HG03025 (cell line): Measurements from ENCODE around the gene MIS12.

Experiments
- ATAC-seq: cut with Tn5 transposase; IDR thresholded peaks from one replicate; pipeline ENCODE4 v1.9.1; 2021; ENCODE audit warnings: mild to moderate bottlenecking, moderate library complexity; ENCODE audit not compliant: unreplicated experiment, low FRiP score

MIS12 gene

DNA sequence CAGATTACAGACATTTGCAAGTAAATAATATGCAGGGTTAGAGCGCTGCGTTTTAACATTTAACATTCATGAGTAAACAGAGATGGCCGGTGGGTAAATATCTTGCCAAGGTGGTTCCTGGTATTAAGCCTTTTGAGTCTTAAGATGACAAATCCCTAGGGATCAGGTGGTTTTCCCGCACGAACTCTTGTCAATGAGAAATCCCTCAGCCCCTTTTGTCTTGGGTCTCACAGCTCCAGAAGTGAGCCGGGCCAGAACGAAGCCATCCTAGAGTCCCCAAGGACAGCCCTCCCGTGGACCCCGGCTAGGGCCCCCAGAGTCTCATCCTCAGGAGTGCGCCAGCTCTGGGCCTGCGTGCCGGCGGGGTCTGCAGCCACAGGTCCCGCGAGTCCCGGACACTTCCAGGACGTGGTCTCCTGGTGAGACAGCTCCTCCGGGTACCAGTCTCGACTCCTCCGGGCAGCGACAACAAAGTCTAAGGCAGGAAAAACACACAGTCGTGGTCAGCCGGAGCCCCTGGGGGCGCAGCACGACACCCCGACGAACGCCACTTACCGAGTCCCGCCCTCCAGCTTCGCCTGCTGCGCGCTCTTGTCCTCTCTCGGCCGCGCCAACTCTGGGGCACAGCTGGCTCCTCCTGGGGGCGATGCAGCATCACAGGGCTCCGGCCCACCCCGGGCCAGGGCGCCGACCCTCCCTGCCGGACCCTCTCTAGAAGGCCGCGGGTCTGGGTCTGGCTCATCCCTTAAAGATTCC is 13.3 kb downstream of the MIS12 start:
- ATAC-seq = no peak

- ATAC-seq = no peak
Observed at GRCh38 chr17:5500247-5500588, 13.9 kb downstream of the MIS12 start.

- no peak for ATAC-seq
Observed at GRCh38 chr17:5500589-5501391, 14.4 kb downstream of the MIS12 start.

DNA sequence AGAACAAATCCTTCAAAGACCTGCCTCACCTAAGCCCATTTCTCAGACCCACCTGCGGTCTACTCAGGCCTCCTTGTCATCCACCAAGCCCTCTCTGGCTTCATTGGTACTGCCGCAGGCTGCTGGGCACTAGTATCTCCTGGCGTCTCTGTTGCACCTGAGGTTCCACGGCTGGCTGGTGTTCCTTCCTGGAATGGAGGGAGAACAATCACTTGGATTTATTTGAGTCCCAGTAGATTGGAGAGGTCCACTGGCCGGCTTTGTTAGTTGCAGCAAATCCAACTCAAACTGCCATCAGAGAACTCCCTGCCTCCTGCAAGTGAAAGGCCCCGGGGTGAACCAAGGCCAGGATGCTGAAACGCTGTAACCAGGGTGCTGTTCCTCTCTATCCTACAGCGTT is 15.3 kb downstream of the MIS12 start:
- ATAC-seq = no peak

- no peak for ATAC-seq
Observed at GRCh38 chr17:5502552-5502951, 16.2 kb downstream of the MIS12 start.

DNA sequence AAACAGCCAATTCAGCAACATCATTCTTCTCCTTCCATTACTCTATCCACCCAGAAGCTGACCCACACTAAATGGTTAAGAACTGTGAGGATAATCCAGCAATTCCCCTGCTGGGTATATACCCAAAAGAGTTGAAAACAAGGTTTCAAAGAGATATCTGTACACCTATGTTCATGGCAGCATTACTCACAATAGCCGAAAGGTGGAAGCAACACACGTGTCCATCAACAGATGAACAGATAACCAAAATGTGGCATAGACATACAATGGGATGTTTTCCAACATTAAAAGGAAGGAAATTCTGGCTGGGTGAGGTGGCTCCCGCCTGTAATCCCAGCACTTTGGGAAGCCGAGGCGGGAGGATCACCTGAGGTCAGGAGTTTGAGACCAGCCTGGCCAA is 19.9 kb downstream of the MIS12 start:
- ATAC-seq = no peak

DNA sequence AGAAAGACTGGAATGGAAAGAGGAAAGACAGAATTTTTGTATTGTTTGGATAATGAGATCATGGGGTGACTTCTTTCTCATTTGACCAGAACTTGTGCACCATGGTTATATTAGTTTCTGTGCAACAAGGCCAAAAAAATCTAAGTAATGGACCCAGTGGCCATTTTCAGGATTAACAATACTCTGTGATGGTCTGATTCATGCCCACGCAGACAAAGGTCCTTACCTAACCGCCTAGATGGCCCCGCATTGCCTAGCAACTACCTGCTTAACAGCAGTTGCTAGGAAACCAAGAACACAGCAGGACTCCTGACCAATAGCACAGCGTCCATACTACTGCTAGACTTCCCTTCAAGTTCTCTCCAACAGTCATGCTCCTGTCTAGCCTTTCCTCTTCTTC is 22.4 kb downstream of the MIS12 start:
- no peak for ATAC-seq

- ATAC-seq = no peak
Observed at GRCh38 chr17:5509482-5509881, 23.1 kb downstream of the MIS12 start.

GRCh38 chr17:5510771-5511170 is 24.4 kb downstream of the MIS12 start:
- no peak for ATAC-seq

- no peak for ATAC-seq
Observed at GRCh38 chr17:5511401-5512225, 25.2 kb downstream of the MIS12 start.

DNA sequence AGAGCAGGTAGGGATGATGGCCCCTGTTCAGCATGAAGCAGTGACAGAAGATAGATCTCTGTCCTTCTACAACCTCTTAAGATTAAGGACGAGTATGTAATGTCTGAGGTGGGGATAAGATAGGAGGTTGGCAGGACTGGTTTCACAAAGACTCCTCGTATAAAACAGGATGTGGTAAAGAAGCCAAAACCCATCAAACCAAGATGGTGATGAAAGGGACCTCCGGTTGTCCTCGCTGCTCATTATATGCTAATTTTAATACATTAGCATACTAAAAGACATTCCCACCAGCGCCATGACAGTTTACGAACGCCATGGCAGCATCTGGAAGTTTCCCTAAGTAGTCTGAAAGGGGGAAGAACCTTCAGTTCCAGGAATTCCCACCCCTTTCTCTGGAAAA is 27.3 kb downstream of the MIS12 start:
- ATAC-seq = no peak

- ATAC-seq = no peak
Observed at GRCh38 chr17:5514976-5515375, 28.6 kb downstream of the MIS12 start.

GRCh38 chr17:5516060-5516792 is 29.9 kb downstream of the MIS12 start:
- no peak for ATAC-seq

DNA sequence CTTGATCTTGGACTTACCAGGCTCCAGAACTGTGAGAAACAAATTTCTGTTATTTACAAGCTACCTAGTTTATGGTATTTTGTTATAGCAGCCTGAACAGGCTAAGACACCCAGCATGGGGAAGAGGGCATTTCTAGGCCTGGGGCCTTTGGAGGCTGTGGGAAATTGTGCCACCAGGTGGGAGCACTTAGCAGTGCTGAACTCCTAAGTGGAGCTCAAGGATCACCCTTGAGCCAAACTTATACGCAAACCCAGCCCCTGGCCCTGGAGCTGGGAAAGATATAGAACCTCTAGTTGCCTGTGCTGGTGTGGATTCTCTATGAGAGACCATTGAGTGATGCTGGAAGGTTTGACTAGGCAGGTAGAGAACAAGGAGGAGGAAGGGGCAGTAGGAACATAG is 36.1 kb downstream of the MIS12 start:
- ATAC-seq = no peak

- ATAC-seq = no peak
Observed at GRCh38 chr17:5523249-5523648, 36.9 kb downstream of the MIS12 start.

- ATAC-seq = no peak
Observed at GRCh38 chr17:5526821-5527598, 40.6 kb downstream of the MIS12 start.

DNA sequence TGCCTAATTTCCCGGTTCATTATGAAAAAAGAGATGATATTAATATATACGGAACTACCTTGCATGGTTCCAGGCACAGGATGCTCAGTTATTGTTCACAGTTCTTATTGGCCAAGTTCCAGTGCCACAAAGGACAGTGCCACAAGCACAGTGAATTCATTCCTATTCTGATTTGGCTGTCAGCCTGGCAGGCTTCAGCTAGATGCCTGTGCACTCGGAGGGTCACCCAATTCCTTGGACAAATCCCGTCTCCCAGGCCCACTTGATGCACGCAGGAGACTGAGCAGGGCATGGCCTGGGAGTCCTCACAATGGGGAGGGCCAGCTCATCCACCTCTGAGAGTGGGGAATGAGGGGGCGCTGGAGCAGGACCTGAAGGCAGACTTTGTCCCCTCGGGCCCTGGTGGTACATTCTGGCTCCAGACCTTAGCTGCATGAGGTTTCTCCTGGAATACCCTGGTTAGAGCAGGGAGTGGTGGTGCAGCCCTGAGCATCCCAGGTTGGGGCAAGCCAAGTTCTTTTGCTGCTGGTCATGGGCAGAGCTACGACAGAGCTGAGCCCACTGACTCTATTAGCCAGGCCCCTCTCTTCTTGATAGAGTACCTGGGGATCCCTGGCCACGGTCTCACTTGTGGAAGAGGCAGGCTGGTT is 41.4 kb downstream of the MIS12 start:
- no peak for ATAC-seq

DNA sequence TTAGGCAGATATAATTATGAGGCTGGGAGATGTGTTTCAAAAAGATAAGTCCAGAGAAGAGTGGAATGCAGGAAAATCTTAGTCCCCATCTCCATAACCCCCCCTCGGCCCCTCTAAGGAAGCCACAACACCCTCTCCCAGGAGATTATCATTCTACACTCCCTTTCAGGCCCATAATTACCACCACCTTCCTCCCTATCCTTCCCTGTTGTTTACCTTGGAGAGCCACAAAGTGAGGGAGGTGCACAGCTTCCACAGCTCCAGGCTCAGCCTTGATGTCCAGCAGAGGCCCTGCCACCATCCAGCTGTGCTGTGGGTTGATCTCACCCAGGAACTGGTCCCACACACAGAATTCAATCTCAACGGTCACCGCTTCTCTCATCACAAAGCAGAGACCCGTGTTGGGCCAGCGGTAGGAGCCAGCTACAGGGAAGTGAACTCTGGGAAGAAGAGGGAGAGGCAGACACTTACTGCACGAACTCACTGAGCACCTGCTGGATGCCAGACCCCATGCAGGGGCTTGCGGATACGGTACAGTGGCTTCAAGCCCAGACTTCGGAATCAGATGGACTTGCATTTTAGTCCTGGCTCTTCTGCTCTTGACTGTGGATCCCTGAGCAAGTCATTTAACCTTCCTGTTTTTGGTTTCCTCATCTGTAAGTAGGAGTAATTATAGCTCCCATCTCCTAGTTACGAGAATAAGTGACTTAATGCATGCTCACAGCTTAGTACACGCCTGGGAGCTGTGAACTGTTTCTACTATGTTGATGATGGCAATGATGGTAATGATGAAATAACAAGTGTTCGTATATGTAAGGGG is 44.1 kb downstream of the MIS12 start:
- no peak for ATAC-seq

DNA sequence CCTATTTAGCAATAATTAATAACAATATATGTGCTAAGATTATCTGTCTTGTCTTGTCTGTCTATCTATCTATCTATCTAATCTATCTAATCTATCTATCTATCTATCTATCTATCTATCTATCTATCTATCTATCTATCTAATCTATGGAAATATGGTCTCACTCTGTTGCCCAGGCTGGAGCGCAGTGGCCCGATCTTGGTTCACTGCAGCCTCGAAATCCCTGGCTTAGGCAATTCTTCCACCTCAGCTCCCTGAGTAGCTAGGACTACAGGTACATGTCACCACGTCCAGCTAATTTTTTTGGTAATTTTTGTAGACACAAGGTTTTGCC is 44.7 kb downstream of the MIS12 start:
- no peak for ATAC-seq
